Thymus (tissue), 11 donors: ENCODE results near the gene TEAD1. TPM values are rescaled to one million over a fixed set of nuclear protein-coding genes. Genes with fewer than 3 reads are reported as not detected.
A peak's percentile ranks its signal among the peaks of the same experiment; 100 is the strongest.

Experiments
- DNase-seq, 9 donors: peaks; one replicate each; pipeline ENCODE4 v3.0.0-alpha.2; 2013; ENCODE audit warnings: low spot score in 9 of 9, low read depth in 6 of 9, missing footprints in 1 of 9
- H3K27ac ChIP-seq, 2 donors: one replicate each; pipeline ENCODE4 v1.5.1; 2013; ENCODE audit warnings: control low read depth in 1 of 2, low read depth in 1 of 2, low read length in 1 of 2, mild to moderate bottlenecking in 1 of 2, moderate library complexity in 1 of 2
- H3K27me3 ChIP-seq, 2 donors: one replicate each; pipeline ENCODE4 v1.5.1; 2013; ENCODE audit warnings: low read length in 1 of 2; ENCODE audit not compliant: control insufficient read depth in 2 of 2, insufficient read depth in 1 of 2
- H3K36me3 ChIP-seq, 2 donors: one replicate each; pipeline ENCODE4 v1.5.1; 2013; ENCODE audit warnings: low read length in 1 of 2, mild to moderate bottlenecking in 1 of 2, moderate library complexity in 1 of 2; ENCODE audit not compliant: control insufficient read depth in 2 of 2, insufficient read depth in 2 of 2
- H3K4me1 ChIP-seq, 2 donors: one replicate each; pipeline ENCODE4 v1.5.1; 2013; ENCODE audit warnings: low read length in 2 of 2; ENCODE audit not compliant: control insufficient read depth in 2 of 2, insufficient read depth in 2 of 2
- H3K4me3 ChIP-seq, 2 donors: one replicate each; pipeline ENCODE4 v1.5.1; 2013; ENCODE audit warnings: low read length in 2 of 2, control low read depth in 1 of 2, mild to moderate bottlenecking in 1 of 2
- H3K9me3 ChIP-seq, 2 donors: one replicate each; pipeline ENCODE4 v1.5.1; 2013; ENCODE audit warnings: low read length in 1 of 2, mild to moderate bottlenecking in 1 of 2; ENCODE audit not compliant: control insufficient read depth in 2 of 2, insufficient read depth in 1 of 2
- WGBS: extraction: QIAGEN DNeasy Blood & Tissue Kit; methylation state at CpG from one replicate; pipeline ENCODE4 v1.1.7; 2013; 5-methylcytosine and 5-hydroxymethylcytosine counted together
- polyA plus RNA-seq: library from polyadenylated mRNA; stranded (reverse); fragments of 200-250 nt; gene quantifications from one replicate; pipeline ENCODE4 v1.2.3, GENCODE V29; 2013
- total RNA-seq: library from RNA; stranded (reverse); fragments of 120-200 nt; gene quantifications from one replicate; pipeline ENCODE4 v1.2.4, GENCODE V29; 2013
- donor health status: healthy.

Gene TEAD1
- total and polyA plus RNA-seq, 2 donors: 3.7 to 5.4 TPM

GRCh38 chr11:12687740-12688139 lies 13.5 kb downstream of the TEAD1 start:
- Histone ChIP-seq H3K9me3 (no peaks in the 10 kb centered on the region), H3K4me1 (peaks cover 0 to 2% of the 10 kb centered on the region in 2 donors), H3K27me3 (peaks cover 0 to 28% of the 10 kb centered on the region in 2 donors), H3K27ac (no peak overlapping the region), H3K4me3 (no peak overlapping the region), H3K36me3 (no peaks in the 10 kb centered on the region)
- 53% methylated on average over 3 of the region's 3 CpGs for WGBS
- no peak for DNase-seq

GRCh38 chr11:12689029-12689755 lies 15.0 kb downstream of the TEAD1 start:
- Histone ChIP-seq H3K36me3 (no peaks in the 10 kb centered on the region), H3K27ac (no peak overlapping the region), H3K9me3 (no peaks in the 10 kb centered on the region), H3K4me1 (peaks cover 2% of the 10 kb centered on the region in 2 donors), H3K4me3 (no peak overlapping the region), H3K27me3 (peaks cover 0 to 43% of the 10 kb centered on the region in 2 donors)
- 91% methylated on average over 3 of the region's 3 CpGs for WGBS
- DNase-seq: no peak

- H3K9me3 ChIP-seq: no peaks in the 10 kb centered on the region
- H3K36me3 ChIP-seq: no peaks in the 10 kb centered on the region
- 96% methylated on average over 8 of the region's 8 CpGs for WGBS
- H3K4me3 ChIP-seq: no peak overlapping the region
- H3K27me3 ChIP-seq: peaks cover 0 to 46% of the 10 kb centered on the region in 2 donors
- peaks cover 2% of the 10 kb centered on the region in 2 donors for H3K4me1 ChIP-seq
- H3K27ac ChIP-seq: no peak overlapping the region
- DNase-seq: no peak
Measured at GRCh38 chr11:12690663-12691062, 16.4 kb downstream of the TEAD1 start.

- Histone ChIP-seq H3K27ac (no peak overlapping the region), H3K27me3 (peaks cover 0 to 54% of the 10 kb centered on the region in 2 donors), H3K4me3 (no peak overlapping the region), H3K4me1 (peaks cover 2% of the 10 kb centered on the region in 2 donors), H3K9me3 (no peaks in the 10 kb centered on the region), H3K36me3 (no peaks in the 10 kb centered on the region)
- 87% methylated on average over 4 of the region's 4 CpGs for WGBS
- no peak for DNase-seq
Measured at GRCh38 chr11:12691473-12691872, 17.3 kb downstream of the TEAD1 start.

GRCh38 chr11:12692229-12693075 lies 18.2 kb downstream of the TEAD1 start:
- no peak for DNase-seq
- Histone ChIP-seq H3K27me3 (peaks cover 0 to 60% of the 10 kb centered on the region in 2 donors), H3K9me3 (no peaks in the 10 kb centered on the region), H3K4me3 (no peak overlapping the region), H3K36me3 (no peaks in the 10 kb centered on the region), H3K4me1 (peaks cover 0 to 2% of the 10 kb centered on the region in 2 donors), H3K27ac (peak overlapping the region in 1 of 2 donors; percentile 65)
- 50% methylated on average over 14 of the region's 14 CpGs for WGBS

GRCh38 chr11:12693094-12693478 lies 18.9 kb downstream of the TEAD1 start:
- H3K27me3 ChIP-seq: peaks cover 0 to 60% of the 10 kb centered on the region in 2 donors
- 65% methylated on average over 5 of the region's 5 CpGs for WGBS
- H3K27ac ChIP-seq: peak overlapping the region in 1 of 2 donors; percentile 65
- peaks cover 0 to 2% of the 10 kb centered on the region in 2 donors for H3K4me1 ChIP-seq
- no peak overlapping the region for H3K4me3 ChIP-seq
- H3K9me3 ChIP-seq: no peaks in the 10 kb centered on the region
- DNase-seq: no peak
- no peaks in the 10 kb centered on the region for H3K36me3 ChIP-seq

GRCh38 chr11:12693479-12694182 lies 19.4 kb downstream of the TEAD1 start:
- WGBS: 5% methylated on average over 13 of the region's 13 CpGs
- peaks cover 0 to 57% of the 10 kb centered on the region in 2 donors for H3K27me3 ChIP-seq
- no peaks in the 10 kb centered on the region for H3K9me3 ChIP-seq
- no peak for DNase-seq
- H3K4me1 ChIP-seq: peaks cover 0 to 2% of the 10 kb centered on the region in 2 donors
- H3K4me3 ChIP-seq: no peak overlapping the region
- no peaks in the 10 kb centered on the region for H3K36me3 ChIP-seq
- H3K27ac ChIP-seq: peak overlapping the region; percentile 46 to 65

GRCh38 chr11:12694183-12694531 lies 19.9 kb downstream of the TEAD1 start:
- WGBS: 22% methylated on average over 6 of the region's 6 CpGs
- DNase-seq: no peak
- peaks cover 0 to 2% of the 10 kb centered on the region in 2 donors for H3K4me1 ChIP-seq

More at GRCh38 chr11:12694183-12694531, 19.9 kb downstream of the TEAD1 start:
- Histone ChIP-seq H3K36me3 (no peaks in the 10 kb centered on the region), H3K4me3 (no peak overlapping the region), H3K27ac (peak overlapping the region in 1 of 2 donors; percentile 65), H3K9me3 (no peaks in the 10 kb centered on the region), H3K27me3 (peaks cover 0 to 57% of the 10 kb centered on the region in 2 donors)
